ENCODE measurements around the gene CLASP2. TPM values are rescaled to one million over a fixed set of nuclear protein-coding genes. Genes with fewer than 3 reads are reported as not detected.

The CLASP2 gene
- total RNA-seq, 1 experiment from 2014 or later, result 66.3 TPM

Other genes with a start within 250 kb of the CLASP2 start
- 183 and 185 TPM in 2 replicates for gene PDCD6IP, start 80.4 kb upstream of the CLASP2 start, total RNA-seq (2022)

All from Caco-2 (cell line).